Raji (cell line): Measurements from ENCODE around the gene SLC16A10.

ENCODE experiments used
- POLR2A ChIP-seq: IDR thresholded peaks from 2 replicates; pipeline ENCODE4 v1.6.1; 2011; ENCODE audit warnings: low read depth, low read length, control low read depth; ENCODE audit not compliant: insufficient read depth

Gene SLC16A10, protein sequence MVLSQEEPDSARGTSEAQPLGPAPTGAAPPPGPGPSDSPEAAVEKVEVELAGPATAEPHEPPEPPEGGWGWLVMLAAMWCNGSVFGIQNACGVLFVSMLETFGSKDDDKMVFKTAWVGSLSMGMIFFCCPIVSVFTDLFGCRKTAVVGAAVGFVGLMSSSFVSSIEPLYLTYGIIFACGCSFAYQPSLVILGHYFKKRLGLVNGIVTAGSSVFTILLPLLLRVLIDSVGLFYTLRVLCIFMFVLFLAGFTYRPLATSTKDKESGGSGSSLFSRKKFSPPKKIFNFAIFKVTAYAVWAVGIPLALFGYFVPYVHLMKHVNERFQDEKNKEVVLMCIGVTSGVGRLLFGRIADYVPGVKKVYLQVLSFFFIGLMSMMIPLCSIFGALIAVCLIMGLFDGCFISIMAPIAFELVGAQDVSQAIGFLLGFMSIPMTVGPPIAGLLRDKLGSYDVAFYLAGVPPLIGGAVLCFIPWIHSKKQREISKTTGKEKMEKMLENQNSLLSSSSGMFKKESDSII

DNA sequence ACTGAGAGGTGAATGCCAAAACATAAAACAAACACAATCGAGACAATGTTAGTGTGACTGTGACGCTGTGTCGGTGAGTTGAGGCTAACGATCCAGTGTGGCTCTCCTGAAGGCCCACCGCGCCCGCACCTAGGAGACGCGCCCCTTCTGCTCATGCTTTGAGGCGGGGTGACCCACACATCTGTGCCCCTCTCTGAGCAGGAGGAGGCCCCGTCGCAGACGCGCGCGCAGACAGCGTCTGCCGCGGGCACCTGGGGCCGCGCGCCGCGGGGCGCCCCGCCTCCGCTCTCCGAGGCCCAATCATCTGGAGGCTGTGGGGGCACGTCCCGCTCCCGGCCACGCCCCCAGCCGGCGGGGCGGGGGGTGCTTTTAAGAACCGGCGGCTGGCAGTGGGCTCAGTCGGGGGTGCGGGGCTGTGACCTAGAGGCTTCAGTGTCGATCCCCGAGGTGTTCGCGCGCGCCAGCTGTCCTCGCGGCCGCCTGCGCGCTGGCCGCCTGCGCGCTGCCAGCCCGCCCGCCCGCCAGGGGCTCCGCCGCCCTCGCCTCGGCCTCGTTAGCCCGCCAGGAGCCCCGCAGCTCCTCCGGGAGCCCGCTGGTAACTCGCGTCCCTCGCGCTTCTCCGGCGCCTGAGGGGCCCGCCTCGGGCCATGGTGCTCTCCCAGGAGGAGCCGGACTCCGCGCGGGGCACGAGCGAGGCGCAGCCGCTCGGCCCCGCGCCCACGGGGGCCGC lies at the start of gene SLC16A10:
TSS of gene SLC16A10 (plus strand) at position 398 of the 730 bp plus-strand sequence. CDS start at position 648, 250 bp downstream.
- TF ChIP-seq POLR2A: 0 out of 2 replicates have a peak, but pooled peaks have one; percentile 16

DNA sequence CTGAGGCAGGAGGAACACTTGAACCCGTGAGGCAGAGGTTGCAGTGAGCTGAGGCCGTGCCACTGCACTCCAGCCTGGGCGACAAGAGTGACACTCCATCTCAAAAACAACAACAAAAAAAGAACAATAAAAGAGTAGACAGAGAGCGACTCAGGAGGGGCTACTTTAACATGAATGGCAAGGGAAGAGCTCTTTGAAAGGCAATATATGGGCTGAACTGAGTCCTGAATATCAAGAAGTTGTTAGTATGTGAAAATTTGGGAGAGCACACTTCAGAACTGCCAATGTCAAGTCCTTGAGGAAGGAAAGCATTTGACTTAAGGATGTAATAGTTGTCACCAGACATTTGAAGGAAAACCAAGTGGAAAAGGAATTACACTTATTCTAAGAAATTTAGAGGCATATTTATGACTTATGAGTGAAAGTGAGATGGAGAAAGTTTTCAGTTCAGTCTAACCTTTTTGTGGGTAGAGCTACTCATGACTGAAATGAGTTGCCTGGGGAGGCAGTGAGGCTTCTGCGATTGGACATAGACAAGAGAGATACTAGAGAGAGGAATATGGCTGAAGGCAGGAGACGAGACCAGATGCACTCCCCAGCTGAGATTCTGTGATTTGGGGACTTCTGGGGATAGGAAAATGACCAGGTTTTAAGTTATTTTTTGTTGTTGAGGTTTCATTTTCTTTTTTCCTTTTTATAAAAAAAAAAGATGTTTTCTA lies 48.6 kb upstream of the SLC16A10 start:
- no peak for TF ChIP-seq POLR2A

DNA sequence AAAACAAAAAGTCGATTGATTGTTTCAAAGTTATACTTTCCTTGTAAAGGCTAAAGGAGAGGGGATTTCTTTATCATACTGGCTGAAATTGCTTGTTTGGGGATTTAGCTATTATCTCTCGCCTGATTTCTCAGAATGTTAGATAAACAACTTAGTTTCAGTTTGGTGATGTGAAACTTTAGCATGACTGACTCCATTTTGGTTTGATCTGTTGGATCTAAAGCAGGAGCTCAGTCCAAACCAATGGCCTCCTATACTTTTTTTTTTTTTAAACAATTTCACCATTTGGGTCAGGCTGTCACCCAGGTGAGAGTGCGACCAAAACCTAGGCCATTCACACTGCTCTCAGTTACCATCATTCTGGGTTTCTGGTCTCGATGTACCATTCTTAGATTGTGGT lies 45.4 kb upstream of the SLC16A10 start:
- no peak for TF ChIP-seq POLR2A

DNA sequence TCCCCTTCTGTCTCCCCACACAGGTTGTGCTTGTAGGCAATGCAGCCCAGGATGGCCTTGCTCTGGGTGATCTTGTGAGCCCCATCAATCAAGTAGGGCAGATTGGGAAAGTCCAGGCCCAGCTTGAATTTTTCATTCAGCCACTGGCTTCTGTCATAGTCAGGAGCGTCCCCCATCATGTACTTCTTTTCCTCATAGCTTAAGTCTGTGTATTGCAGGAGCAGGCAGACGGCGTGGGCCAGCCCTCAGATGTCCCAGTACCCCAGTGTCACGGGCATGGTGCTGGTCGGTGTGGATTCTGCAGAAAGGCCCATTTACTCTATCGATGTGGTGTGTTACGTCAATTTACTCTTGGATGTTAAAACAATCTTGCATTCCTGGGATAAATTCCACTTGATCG lies 40.1 kb upstream of the SLC16A10 start:
- no peak for TF ChIP-seq POLR2A

DNA sequence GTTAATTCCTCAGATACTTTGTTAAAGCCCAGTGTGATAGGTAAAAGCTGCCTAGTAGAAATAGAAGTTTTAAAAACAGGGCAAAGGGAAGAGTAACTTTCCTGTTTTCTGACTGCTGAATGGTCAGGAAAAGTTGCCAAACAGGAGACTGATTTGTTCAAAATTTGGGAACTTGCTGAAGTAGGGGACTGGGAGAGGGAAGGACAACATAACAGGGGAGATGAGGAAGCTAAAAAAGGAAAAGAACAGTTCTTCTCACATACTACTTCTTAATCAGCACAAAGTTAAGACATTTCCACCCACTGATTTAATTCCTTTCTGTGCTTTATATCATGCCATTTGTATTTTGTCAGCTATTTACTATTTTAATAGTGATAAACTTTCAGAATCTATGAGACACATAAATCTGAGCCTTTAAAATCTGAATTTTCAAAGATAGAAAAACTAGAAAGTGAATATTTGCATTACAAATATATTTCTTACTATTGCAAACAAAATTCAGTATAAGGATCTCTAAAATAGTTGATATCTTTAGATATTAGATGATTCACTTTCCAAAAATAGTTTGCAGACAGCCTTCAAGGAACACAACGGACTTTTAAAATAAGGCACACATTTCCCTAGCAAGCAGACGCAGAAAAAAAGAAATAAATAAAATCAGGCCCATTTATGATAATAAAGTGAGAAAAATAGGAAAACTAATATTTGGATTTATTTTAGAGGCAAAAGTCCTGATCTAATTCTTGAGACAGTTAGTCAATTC lies 36.9 kb upstream of the SLC16A10 start:
- TF ChIP-seq POLR2A: no peak

DNA sequence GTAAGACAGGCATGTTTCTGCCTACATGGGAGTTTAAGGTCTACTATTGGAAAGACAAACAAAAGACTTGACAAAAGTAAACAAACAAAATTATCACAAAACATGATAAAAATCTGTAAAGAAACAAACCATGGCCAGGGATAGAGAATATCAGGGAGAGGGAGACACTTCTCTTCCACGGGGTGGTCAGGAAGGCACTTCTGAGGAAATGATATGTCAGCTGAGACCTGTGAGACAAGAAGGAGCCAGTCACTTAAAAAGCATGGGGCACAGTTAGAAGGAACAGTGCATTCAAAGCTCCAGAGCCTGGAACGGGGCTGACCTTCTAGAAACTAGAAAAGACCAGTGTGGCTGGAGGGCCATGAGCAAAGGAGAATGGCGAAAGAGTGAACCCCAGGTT lies 35.1 kb upstream of the SLC16A10 start:
- TF ChIP-seq POLR2A: no peak

DNA sequence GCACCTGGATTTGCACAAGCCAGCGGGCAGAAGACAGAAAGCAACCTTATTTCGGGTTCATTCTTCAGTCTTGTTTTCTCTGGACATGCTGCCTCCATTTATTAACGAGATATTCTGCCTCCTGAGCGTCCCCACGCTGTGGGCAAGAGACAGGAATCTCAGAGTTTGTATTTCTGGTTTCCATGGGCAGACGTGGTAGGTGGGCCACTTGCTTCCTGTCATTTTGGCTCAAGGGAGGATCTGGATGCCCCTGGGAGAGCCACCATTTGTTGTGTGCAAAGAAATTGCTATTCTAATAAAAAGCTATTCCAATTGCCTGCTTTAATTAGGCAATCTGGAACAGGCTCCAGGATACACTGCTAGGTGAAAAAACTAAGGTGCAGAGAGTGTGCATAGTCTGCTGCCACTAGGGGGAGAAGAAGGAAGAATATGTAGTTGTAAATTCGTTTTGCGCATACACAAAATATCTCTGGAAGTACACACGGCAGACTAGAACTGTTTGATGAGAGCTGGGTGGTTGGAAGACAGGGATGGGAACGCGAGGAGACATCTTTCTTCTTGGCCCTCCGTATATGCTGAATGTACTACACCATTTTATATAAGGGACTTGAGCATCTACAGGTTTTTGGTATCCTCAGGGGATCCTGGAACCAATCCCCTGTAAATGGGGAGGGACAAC lies 30.1 kb upstream of the SLC16A10 start:
- TF ChIP-seq POLR2A: no peak

DNA sequence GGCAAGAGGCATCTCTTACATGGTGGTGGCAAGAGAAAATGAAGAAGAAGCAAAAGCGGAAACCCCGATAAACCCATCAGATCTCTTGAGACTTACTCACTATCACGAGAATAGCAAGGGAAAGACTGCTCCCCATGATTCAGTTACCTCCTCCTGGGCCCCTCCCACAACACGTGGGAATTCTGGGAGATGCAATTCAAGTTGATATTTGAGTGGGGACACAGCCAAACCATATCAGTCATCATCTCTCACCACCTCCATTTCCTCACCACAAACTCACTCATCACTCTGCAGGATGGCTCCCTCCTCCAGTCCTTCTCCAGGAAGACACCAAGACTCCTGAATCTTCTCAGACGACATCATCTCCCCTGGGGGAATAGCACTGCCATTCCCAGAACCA lies 25.8 kb upstream of the SLC16A10 start:
- no peak for TF ChIP-seq POLR2A

DNA sequence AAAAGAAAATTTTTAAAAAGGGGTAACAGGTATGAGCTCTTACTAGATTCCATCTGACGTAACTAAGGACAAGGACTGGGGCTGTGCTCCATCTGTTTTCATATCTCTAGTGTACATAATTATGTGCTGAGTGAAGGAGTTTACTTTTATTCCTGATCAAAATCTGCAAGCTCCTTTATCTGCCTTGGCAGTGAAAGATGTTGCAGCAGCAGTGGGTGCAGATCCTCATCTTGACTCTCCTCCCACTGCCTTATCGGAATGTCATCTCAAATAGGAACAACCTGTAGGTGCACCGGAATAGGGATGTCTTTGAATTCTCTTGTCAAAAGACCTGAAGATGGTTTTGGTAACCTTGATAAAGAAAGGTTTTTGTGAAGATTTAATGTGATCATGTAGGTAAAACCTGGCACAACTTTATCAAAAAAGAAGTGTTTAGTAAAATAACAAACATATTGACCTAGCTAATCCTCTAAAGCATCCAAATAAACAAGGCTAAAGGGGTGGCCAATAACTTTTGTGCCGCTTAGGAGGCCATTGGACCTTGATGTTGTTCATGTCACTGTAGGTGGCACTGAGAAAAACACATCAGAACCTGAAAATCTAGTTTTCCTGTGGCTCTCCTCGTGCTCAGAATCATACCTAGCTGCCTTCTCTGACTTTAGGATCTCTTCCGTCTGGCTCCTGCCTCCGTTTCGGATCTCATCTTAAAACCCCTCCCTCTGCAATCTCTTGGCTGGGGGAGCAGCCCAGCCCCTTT lies 19.0 kb upstream of the SLC16A10 start:
- no peak for TF ChIP-seq POLR2A

DNA sequence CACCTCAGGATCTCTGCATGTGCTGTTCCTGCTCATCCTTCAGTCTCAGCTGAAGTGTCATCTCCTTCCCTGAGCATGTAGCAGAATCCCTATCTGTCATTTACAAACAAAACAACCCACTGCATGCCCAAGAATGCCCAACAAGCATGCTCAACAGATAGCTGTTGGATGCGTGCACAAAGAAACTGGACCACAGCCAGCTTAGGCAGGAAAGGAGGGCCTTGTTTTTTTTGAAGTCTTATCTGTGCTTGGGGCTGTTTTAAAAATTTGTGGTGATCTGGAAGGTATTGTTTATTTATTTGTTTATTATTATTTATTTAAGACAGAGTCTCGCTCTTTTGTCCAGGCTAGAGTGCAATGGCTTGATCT lies 18.5 kb upstream of the SLC16A10 start:
- TF ChIP-seq POLR2A: no peak

DNA sequence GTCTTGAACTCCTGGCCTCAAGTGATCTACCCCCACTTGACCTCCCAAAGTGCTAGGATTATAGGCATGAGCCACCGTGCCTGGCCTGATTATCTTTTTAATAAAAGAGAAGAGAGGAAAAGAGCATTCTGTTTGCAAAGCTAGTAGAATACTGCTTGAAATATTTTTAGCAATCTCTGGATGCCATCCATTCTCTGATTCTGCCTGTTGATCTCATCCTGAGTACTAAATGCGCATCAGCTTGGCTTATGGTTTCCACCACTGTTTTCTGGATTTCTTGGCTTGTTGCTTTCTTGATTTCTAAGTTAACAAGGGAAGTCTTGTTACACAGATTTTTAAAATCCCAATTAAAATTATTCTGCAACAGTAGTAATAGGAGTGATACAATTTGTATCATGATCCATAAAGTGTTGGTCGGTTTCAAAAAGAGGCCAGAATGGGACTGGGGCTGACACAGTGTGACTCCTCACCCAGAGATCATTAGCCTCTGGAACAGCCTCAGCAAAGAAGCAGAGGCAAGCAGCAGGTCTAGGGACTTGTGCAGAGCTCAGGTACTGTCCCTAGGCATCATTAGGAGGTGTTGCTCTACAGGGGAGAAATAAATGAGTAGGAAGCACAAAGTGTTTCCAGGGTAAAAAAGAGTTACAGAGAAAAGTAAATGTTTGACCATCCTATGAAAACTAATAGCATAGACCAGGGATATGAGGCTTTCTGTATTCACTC lies 17.8 kb upstream of the SLC16A10 start:
- TF ChIP-seq POLR2A: no peak

DNA sequence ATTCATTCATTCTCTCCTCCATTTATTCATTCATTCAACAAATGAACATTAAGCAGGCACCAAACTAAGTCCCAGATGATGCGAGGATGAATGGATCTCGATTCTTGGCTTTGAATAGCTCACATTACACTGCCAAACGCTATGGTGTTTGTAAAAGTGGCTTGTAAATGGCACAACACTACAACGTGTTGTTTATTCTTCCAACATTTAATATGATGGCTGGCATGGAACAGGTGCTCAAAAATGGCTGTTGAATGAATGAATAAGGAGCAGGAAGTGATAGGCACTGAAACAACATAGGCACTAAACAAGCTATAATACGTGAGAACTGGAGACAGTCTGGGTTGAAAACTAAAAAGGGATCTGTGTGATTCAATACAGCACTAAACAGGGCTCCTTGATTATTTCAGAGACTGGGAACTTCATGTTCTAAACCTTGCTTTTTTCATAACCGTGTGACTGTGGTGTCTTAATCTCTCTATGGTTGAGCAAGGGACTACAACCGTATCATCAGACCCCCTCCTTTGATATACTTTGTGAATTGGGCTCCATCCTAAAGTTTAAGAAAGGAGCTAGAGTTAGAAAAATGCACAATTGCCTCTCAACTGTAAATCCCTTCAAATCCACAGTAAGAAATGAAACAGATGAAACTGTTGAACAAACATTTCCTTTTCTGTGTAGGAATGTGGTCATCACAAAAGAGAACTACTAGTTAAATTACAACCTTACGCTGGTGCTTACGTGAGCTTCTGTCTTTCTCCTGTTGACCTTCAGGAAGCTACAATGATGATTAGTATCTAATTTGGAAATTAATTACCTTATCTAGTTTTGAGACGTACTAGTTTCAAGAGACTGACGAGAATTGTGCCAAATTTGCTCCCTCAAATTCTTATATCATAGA lies 16.9 kb upstream of the SLC16A10 start:
- no peak for TF ChIP-seq POLR2A

DNA sequence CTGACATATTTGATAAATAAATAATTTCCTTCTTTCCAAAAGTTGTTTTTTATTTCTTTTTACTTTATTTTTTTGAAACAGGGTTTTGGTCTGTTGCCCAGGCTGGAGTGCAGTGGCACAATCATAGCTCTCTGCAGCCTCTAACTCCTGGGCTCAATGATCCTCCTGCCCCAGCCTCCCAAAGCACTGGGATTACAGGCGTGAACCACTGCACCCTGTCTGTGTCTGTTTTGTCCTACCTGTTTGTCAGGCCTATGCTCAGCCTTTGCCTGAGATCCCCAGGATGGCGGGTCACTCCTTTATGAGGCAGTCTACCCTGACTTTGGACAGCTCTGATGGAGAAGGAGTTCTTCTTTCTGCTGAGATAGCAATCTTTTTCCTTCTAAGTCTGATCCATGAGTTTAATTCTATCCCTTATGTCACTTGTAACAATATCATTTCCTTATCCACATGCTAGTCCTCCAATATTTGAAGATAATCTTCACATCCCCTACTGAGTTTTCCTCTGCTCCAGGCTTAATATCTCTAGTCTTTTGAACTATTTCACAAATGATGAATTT lies 14.4 kb upstream of the SLC16A10 start:
- TF ChIP-seq POLR2A: no peak
